NCI-H2029 (cell line): ENCODE results near the gene C10orf90.

ENCODE experiments used
- DNase-seq: peaks from one replicate; lab custom pipeline; 2025; lab: John Stamatoyannopoulos, UW

Gene C10orf90

GRCh38 chr10:126670056-126670894 lies at the start of gene C10orf90:
Gene C10orf90 (minus strand): TSS chr10:126670693. CDS start chr10:126670480, 213 bp downstream.
- DNase-seq = no peak

GRCh38 chr10:126716366-126716765 lies 45.9 kb upstream of the C10orf90 start:
- DNase-seq = no peak

DNA sequence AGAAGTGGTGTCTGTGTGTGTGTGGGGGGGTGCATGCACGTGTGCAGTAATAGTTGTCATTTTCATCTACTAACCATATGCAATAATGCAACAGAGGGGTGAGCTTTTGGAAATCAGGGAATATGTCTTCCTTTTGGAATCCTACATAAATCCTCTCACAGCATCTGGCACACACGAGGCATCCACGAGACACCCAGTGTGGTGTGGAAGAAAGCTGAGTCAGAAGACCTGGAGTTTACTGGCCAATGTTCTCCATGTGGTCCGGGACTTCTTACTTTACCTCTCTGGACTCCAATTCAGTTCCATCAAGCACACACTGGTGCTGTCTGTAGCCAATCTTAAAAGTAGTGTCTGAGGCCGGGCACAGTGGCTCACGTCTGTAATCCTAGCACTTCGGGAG lies 43.1 kb upstream of the C10orf90 start:
- DNase-seq = no peak

GRCh38 chr10:126712681-126713080 lies 42.2 kb upstream of the C10orf90 start:
- no peak for DNase-seq

GRCh38 chr10:126705951-126706565 lies 35.6 kb upstream of the C10orf90 start:
- DNase-seq = no peak

DNA sequence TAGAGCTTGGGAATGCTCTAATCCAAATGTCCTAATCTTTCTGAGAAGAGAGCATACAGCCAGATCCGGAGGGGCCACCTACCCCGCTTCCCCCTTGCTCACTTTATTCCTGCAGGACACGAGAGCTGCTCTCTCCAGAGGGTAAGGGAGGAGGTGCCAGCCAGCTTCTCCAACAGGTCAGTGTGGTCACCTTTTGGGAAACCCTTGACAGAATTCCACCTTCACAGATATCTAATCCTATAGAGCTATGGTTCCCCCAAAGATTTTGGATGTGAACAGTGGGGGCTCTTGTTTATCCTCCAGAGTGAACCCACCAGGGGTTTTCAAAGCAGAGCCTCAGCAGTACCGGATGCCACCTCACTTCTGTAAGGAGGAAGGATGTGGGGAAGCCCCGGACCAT lies 34.6 kb upstream of the C10orf90 start:
- DNase-seq = no peak

DNA sequence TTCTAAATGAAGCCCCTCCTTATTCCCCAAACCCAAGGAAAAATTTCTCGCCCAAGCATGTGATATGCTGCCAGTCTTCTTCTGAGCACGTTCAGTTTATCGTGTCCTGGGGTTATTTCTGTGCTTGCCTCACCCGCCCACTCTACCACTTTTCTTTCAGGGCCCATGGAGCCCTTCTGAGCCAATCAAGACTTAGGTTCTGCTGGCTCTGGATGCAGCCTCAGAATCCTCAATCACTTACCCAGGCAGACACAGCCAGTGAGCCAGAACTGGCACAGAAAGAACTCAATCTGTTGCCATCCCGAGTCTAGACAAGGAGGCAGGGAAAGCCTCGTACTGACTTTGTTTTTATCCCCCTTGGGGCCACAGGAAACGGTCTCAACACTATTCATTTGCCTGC lies 34.2 kb upstream of the C10orf90 start:
- no peak for DNase-seq

- DNase-seq = no peak
Measured at GRCh38 chr10:126702181-126702580, 31.7 kb upstream of the C10orf90 start.

DNA sequence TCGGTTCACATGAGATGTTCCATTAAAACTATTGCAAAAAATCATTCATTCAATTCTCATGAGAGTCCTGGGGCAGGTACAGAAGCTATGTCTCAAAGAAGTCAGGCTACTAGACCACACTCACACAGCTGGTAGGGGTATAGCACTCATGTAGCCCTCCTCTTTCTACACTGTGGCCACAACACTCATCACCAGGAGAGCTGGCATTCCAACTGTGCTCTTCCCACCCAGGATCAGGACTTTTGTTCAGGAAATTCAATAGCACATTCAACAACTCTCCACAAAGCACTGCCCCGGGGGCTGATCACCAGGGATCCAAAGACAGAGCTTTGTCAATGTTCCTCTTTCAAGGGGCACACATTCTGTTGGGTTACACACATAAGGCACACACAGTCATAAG lies 31.0 kb upstream of the C10orf90 start:
- no peak for DNase-seq

- no peak for DNase-seq
Measured at GRCh38 chr10:126696684-126697083, 26.2 kb upstream of the C10orf90 start.

GRCh38 chr10:126691456-126691855 lies 21.0 kb upstream of the C10orf90 start:
- no peak for DNase-seq

- DNase-seq = no peak
Measured at GRCh38 chr10:126690534-126690933, 20.0 kb upstream of the C10orf90 start.

DNA sequence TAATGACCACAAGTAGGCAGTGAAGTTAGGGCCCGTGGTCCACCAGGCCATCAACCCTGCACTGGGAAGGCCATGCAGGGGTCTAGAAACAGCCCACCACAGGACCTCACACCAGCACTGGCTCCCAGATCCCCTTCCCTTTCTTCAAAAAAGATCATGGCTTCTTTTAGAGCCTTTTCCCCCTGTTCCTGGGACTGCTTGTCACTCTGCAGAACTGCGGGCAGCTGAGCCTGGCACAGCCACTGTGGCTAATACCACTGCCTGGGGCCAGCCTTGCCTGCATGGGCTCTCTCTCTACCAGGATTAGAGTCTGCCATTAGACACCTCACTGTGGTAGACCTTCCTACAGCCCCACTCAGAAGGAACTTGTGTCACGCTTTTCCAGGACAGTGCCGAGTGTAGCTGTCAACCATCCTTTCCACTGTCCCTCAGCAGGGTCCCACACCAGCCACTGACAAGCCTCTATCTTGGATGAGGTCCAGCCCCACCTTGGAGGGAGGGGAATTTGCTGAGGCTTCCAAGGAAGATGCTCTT lies 19.0 kb upstream of the C10orf90 start:
- no peak for DNase-seq

DNA sequence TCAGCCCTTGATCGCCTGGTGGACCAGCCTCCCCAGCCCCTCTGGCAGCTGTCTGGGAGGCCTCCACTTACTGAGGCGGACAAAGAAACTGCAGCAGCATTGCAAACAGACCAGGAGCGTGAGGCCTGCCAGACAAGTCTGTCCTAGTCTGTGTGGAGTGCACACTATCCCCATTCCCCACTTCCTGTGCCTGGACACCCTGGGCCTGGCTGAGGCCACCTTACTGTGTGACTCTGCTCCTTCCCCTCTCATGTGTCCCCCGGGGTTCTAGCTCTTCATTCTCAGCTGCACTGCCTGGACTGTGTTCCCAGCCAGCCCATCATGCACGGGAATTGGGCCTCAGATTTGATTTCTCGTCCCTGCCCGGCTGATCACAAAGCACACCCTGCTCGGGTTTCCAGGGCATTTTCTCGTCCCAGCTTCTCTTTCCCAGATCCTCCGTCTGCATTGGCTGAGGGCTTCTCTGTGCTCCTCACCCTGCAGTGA lies 16.7 kb upstream of the C10orf90 start:
- DNase-seq = no peak

DNA sequence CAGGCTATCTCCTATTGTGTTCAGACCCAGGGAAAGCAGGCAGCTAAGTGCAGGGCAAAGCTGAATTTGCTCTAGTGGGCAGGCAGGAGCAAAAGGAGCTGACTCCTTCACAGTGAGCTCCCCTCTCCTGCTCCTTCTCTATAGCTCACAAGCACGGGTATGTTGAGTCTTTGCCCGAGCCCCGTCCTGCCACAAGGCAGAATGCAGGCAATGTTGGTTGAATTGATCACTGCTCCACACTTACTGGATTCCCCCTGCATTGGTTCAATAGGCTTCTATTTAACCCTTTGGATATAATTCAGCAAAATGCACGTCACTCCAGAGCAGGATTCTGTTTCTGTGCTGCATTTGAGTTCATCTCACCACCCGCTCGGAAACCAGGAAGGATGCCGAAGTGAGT lies 16.2 kb upstream of the C10orf90 start:
- DNase-seq = no peak

DNA sequence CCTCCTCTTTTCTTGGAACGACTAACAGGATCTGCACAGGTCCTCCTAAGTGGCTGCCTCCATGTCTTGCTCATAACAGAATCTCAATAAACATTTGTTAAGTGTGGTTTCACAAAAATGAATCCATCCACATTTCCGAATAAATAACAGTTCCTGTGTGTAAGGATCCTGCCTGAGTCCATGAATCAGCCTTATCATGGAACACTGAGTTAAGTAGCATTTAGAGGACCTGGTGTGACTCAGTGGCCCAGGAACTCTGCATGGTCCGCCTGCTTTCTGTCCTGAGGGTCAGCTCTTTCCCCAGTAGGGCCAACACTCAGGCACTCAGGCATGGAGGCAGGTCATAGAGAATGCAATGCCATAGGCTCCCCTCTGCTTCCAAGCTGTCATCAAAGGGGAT lies 15.8 kb upstream of the C10orf90 start:
- DNase-seq = no peak

DNA sequence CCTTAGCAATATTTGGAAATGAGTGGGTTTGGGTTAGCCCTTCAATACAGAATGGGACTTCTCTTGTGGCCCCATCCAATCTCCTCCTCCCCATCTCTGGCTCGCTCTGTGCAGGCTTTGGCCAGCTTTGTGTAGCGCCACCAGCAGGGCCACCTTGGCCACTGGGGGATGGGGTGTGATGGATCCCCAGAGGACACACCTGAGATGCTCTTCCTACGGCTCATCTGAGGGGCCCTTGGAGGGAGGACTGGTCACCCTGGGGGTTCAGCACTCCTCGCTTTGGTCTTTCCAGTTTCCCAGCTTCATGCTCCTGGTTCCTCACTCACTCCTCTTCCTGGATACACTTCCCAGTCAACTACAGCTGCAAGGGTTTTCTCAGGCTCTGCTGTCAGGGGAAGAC lies 15.3 kb upstream of the C10orf90 start:
- no peak for DNase-seq

DNA sequence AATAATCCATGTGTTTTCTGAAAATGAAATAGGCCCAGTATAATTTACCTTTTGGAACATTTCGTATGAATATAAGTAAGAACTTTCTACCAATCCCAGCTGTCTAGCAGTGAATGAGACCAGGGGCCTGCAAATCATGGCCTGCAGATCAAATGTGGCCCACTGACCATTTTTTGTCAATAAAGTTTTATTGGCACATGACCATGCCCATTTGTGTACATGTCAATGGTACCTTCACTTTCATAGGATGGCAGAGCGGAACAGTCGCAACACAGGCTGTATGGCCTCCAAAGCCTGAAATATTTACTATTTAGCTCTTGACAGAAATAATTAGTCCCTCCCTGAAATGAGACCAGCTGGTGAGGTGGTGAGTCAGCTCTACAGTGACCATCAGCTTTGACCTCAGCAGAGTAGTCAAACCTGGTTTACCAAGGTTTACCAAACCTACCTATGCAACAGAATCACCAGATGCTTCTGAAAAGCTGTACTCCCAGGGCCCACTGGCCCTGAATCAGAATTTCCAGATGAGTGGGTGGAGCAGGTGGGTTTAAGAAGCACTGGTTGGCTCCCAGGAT lies 13.8 kb upstream of the C10orf90 start:
- no peak for DNase-seq

DNA sequence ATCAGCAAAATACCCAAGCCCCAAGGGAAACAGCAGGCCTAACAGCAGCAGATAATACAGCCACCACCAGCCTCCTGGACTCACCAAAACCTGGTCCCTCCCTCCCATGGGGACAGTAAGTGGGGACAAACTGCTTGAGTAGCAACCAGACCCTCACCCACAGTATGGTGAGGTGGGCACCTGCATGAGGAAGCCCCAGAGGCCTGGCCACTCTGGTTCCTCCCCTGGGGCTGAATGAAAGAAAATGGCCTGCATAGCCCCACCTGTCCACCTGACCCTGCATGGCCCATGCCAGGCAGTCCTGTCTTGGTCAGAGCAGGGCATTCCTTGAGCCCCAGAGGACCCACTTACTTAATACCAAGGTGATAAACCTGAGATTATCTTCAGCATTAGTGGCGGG lies 13.0 kb upstream of the C10orf90 start:
- no peak for DNase-seq

GRCh38 chr10:126675656-126676438 lies 5.4 kb upstream of the C10orf90 start:
- no peak for DNase-seq

GRCh38 chr10:126674741-126675515 lies 4.4 kb upstream of the C10orf90 start:
- no peak for DNase-seq
